Midbrain (tissue), 1 donor: ENCODE results near the gene ACADVL.
A peak's percentile ranks its signal among the peaks of the same experiment; 100 is the strongest.
"Not testable (repeated sequence)": the region's sequence is repeated elsewhere in the genome, so short reads cannot be mapped to it uniquely, and the experiment has no call there.

ENCODE experiments used
- DNase-seq: peaks from one replicate; lab custom pipeline; 2025; lab: John Stamatoyannopoulos, UW

ACADVL gene

GRCh38 chr17:7235693-7236665 is 16.2 kb downstream of the ACADVL start:
- no peak for DNase-seq

GRCh38 chr17:7236808-7237207 is 17.1 kb downstream of the ACADVL start:
- no peak for DNase-seq

- no peak for DNase-seq
These were observed 17.6 kb downstream of the ACADVL start for GRCh38 chr17:7237266-7237760.

GRCh38 chr17:7237761-7238419 is 18.2 kb downstream of the ACADVL start:
- peak; percentile 75 for DNase-seq

GRCh38 chr17:7238420-7239090 is 18.8 kb downstream of the ACADVL start:
- DNase-seq, result no peak

- peak; percentile 100 for DNase-seq
These were observed 19.6 kb downstream of the ACADVL start, which contains the start of gene PHF23 for GRCh38 chr17:7239091-7240027. Gene PHF23, minus strand, starts transcription at chr17:7239457. Its CDS starts 178 bp downstream, at chr17:7239279.

GRCh38 chr17:7240375-7240774 is 20.6 kb downstream of the ACADVL start:
- DNase-seq, result no peak

GRCh38 chr17:7241090-7241733 is 21.5 kb downstream of the ACADVL start:
- no peak for DNase-seq

- DNase-seq, result peak; percentile 96
These were observed 22.3 kb downstream of the ACADVL start, which contains the start of gene GABARAP for GRCh38 chr17:7241783-7242716. Gene GABARAP, minus strand, starts transcription at chr17:7242449. Its CDS starts 119 bp downstream, at chr17:7242330.

GRCh38 chr17:7242717-7243452 is 23.1 kb downstream of the ACADVL start:
- DNase-seq, result peak; percentile 94

GRCh38 chr17:7243453-7243729 is 23.7 kb downstream of the ACADVL start:
- no peak for DNase-seq

GRCh38 chr17:7243838-7244237 is 24.1 kb downstream of the ACADVL start:
- not testable (repeated sequence) for DNase-seq

- no peak for DNase-seq
These were observed 27.0 kb downstream of the ACADVL start for GRCh38 chr17:7246779-7247178.

- no peak for DNase-seq
These were observed 29.1 kb downstream of the ACADVL start for GRCh38 chr17:7248796-7249195.

- DNase-seq, result no peak
These were observed 29.5 kb downstream of the ACADVL start for GRCh38 chr17:7249214-7249613.

GRCh38 chr17:7249830-7250229 is 30.1 kb downstream of the ACADVL start:
- DNase-seq, result no peak

- DNase-seq, result no peak
These were observed 31.2 kb downstream of the ACADVL start for GRCh38 chr17:7250695-7251627.
